Stimulated activated CD8-positive, alpha-beta memory T cell treated with anti-CD3 and anti-CD28 coated beads, Interleukin-4, amount 100 ng/mL, for 48 hours (primary cell): Measurements from ENCODE around the gene TBX18.

ENCODE experiments used
- DNase-seq: peaks from one replicate; pipeline ENCODE4 v3.0.0-alpha.2; 2020

The TBX18 gene

GRCh38 chr6:84743616-84744015, 20.8 kb downstream of the TBX18 start:
- DNase-seq, result no peak

- DNase-seq, result no peak
Observed at GRCh38 chr6:84740385-84740784, 24.0 kb downstream of the TBX18 start.

GRCh38 chr6:84739866-84740208, 24.6 kb downstream of the TBX18 start:
- no peak for DNase-seq

DNA sequence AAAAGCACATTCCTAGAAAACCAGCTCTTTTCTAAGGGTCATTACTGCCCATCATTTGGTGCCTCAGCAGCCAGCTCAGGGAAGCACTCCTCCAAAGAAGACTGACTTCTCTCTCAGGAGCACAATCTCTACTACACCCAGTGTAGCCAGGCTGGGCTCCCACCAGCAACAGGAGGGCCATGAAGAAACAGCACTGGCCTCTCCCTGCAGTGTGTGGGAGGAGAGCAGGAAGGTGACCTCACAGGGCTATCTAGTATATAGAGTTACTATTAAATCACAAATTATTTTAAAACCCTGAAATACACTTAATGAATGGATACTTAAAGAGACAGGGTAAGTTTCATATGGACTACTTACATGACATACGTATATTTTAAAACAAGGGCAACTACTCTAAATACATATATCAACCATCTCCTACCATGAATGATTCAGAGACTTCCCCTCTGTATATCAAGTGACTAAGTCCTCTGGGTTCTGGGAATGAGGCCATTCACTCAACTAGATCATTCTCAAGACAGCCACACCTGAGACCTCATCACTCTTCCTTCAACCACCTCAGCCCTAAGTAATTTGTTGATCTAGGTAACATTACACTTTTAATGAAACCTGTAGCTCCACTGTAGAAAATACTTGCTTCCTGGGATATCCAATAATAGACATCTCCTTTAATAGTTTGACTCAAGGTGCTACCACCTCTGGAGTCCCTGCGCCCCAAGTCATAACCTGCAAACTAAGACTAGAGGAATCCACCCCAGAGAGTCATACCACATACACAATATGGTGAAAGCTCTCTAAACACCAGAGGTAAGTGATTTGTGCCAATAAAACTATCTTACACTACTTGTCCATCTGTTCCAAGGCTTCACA, 25.2 kb downstream of the TBX18 start:
- no peak for DNase-seq

DNA sequence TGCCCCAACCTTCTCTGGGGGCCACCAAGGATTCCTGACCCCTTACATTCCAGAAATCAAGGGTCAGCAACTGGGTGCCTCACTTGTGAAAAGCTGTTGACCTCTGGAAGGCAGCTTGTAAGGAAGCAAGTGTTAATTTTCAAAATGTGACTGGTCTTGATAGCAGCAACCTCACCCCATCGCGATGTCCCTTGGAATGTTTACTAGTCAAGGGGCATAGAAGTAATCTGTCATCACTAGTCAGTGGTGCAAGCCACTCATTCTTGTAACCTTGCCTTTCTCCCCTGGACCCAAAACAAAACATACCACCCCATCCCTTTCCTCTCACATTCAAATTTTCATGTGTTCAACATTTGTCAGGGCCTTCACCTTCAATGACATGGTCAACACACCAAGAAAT, 30.5 kb downstream of the TBX18 start:
- no peak for DNase-seq

- DNase-seq, result no peak
Observed at GRCh38 chr6:84731901-84732300, 32.5 kb downstream of the TBX18 start.

DNA sequence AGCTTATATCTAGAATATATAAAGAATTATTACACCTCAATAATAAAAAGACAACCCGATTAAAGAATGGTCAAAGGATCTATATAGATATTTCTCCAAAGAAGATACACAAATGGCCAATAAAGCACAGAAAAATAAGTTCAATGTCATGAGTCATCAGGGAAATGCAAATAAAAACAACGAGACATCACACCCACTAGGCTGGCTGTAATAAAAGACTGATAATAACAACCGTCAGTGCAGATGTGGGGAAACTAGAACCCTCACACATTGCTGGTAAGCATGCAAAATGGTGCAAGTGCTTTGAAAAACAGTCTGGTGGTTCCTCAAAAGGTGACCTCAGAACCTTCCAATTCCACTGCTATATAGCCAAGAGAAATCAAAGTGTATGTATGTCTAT, 33.0 kb downstream of the TBX18 start:
- no peak for DNase-seq

DNA sequence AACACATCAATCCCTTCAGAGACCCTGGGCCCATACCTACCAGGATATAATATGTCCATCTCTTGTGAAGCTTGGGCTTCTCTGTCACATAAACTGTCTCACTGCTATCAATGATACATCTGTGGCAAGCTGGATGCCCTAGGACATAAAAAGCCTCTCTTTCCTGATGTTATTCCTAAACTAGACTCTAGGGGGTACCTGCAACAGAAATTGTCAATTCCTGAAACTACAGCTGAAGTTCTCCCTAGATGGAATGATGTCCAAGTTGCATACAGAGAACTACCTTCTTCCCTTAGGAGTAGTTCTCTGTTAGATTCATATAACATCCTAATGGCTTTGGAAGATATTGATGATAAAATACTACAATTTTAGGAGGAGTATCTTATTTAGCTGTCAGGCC, 35.8 kb downstream of the TBX18 start:
- no peak for DNase-seq

- no peak for DNase-seq
Observed at GRCh38 chr6:84719152-84719551, 45.2 kb downstream of the TBX18 start.

GRCh38 chr6:84718038-84718955, 46.1 kb downstream of the TBX18 start:
- no peak for DNase-seq

GRCh38 chr6:84709121-84709520, 55.3 kb downstream of the TBX18 start:
- no peak for DNase-seq

- no peak for DNase-seq
Observed at GRCh38 chr6:84707171-84707570, 57.2 kb downstream of the TBX18 start.

GRCh38 chr6:84696166-84696565, 68.2 kb downstream of the TBX18 start:
- no peak for DNase-seq

GRCh38 chr6:84691978-84692623, 72.3 kb downstream of the TBX18 start:
- no peak for DNase-seq

DNA sequence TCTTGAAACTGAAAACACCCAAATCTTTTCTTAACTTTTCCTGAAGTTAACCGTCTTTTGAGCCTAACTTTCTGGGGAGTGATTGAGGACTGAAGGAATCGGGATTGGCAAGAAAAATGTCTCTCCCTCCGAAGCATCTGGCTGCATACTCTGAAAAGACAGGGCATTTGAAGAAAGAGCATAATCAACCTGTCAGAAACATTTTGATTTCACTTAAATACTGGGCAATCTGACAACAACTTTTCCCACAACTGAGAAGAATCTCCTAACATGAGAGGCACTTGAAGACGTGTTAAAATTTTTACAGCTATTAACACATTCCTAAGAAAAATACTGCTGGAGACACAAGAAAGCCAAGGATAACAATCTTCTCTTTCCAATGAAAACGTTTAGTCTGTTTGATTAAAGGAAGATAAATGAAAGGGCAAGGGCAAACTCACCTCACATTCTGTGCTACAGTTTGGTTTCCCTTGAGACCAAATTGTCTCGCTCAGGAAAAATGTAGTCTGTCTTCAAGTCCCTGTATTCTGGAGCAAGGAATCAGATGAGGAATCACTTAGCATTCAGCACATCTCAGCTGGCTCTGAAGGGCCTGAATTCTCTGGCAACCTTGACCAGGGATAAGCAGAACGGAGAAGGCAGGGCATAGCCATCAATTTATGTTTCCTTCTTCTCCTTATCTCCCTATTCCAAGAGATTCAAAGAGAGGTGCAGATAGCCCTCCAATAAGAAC, 76.1 kb downstream of the TBX18 start:
- DNase-seq, result no peak

GRCh38 chr6:84687431-84687830, 77.0 kb downstream of the TBX18 start:
- DNase-seq, result no peak

DNA sequence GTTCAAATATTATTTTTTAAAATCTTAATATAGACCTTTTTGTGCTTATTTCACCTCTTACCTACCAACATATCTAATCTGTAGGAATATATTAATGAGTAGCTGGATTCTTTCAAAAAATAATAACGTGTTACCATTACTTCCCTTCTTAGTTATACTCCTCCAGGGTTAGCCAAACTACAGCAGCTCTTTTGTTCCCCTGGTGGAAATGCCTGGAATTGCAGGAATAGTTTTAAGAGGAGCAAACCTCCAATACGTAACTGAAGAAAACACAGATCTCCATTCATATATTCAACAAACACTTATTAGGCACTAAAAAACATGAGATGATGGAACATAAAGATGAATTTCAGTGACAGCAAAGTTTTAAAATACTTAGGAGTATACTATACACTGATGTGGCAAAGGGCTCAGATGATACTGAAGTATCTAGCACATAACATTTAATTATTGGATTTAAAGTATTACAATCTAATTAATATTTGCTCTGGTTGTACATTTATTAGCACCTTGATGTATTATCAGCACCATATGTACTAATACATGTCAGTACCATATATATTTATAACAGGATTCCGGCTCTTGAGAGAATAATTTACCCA, 78.3 kb downstream of the TBX18 start:
- no peak for DNase-seq

DNA sequence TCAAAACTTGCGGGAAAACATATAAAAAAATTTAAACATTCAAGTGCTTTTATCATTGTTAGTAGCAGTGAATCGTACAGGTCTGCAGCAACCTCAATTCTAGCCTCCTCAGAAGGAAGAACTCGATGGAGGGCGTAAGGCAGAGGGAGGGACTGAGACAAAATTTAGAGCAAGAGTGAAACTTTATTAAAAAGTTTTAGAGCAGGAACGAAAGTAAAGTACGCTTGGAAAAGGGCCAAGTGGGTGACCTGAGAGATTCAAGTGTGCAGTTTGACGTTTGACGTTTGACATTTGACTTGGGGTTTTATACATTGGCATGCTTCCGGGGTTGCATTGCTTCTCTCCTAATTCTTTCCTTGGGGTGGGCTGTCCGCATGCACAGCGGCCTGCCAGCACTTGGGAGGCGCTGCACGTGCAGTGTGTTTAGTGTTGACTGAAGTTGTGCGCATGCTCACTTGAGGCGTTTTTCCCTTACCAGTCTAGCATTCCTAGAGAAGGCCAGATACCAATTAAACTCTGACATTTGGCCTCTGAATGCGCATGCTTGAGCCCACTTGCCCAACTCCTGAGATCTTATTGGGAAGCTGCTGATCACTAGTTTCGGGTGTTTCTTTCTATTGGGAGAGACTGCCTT, 82.6 kb downstream of the TBX18 start:
- DNase-seq, result no peak

DNA sequence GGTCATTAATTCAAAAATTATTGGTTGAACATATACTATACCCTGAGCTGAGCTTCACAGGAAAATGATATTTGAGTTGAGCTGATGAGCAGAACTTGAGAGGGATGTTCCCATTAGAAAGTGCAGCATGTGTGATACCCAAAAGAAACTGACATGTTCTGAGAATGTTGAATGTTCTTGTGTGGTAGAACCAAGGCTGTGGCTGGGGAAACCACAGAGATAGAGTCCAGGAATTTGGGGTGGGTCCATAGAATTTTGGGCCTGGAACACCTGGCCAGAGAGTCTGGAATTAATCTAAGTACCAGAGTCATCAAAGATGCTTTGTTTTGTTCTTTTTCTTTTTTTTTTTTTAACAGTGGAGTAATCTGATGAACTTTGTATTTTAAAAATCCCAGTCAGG, 88.7 kb downstream of the TBX18 start:
- no peak for DNase-seq

GRCh38 chr6:84674395-84674794, 90.0 kb downstream of the TBX18 start:
- DNase-seq, result no peak

- no peak for DNase-seq
Observed at GRCh38 chr6:84671183-84671582, 93.2 kb downstream of the TBX18 start.

DNA sequence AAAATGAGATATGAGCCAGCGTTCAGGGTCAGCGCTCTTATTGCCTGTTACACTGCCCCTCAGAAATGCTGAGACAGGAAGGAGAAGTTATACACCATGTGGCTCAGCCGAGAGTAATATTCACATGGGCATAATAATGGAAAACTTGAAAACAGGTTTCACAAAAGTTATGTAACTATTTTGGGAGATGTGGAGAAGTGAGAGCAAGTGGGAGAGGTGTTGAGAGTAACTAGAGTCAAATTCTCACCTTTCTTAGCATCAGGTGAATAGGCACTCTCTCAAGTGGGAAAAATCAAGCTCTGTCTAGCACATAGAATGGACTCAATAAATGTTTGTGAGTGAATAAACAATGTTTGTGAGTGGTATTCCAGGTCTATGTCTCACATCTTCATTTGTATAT, 94.5 kb downstream of the TBX18 start:
- no peak for DNase-seq
